HL-60 (cell line): ENCODE measurements around the gene DPP10.

Experiments
- CTCF ChIP-seq: IDR thresholded peaks from one replicate; pipeline ENCODE4 v1.5.1; 2011; ENCODE audit warnings: low read length, control low read depth, inconsistent platforms; ENCODE audit not compliant: insufficient read depth
- POLR2AphosphoS5 ChIP-seq: IDR thresholded peaks from 2 replicates; pipeline ENCODE4 v1.6.1; 2012; ENCODE audit warnings: low read depth

GRCh38 chr2:115610888-115611287 is 1168.4 kb downstream of the DPP10 start:
- no peak for TF ChIP-seq CTCF
- no peak for TF ChIP-seq POLR2AphosphoS5
